CD4-positive, alpha-beta T cell treated with Interleukin-17A for 1 hour (primary cell): ENCODE results near the gene CEP350.
"Not testable (repeated sequence)": the region's sequence is repeated elsewhere in the genome, so short reads cannot be mapped to it uniquely, and the experiment has no call there.

Experiments used
- DNase-seq: peaks from one replicate; pipeline ENCODE4 v3.0.0-alpha.2; 2020

Gene CEP350

GRCh38 chr1:179990847-179991246 is 36.2 kb downstream of the CEP350 start:
- no peak for DNase-seq

- DNase-seq, result no peak
Observed at GRCh38 chr1:179995576-179995975, 41.0 kb downstream of the CEP350 start.

GRCh38 chr1:179996099-179996498 is 41.5 kb downstream of the CEP350 start:
- no peak for DNase-seq

GRCh38 chr1:180000575-180000974 is 46.0 kb downstream of the CEP350 start:
- DNase-seq, result no peak

- no peak for DNase-seq
Observed at GRCh38 chr1:180002437-180002836, 47.8 kb downstream of the CEP350 start.

GRCh38 chr1:180003026-180003695 is 48.6 kb downstream of the CEP350 start:
- no peak for DNase-seq

- not testable (repeated sequence) for DNase-seq
Observed at GRCh38 chr1:180006762-180007161, 52.2 kb downstream of the CEP350 start.

GRCh38 chr1:180020017-180020416 is 65.4 kb downstream of the CEP350 start:
- no peak for DNase-seq

GRCh38 chr1:180026556-180026955 is 71.9 kb downstream of the CEP350 start:
- DNase-seq, result no peak

- DNase-seq, result no peak
Observed at GRCh38 chr1:180027949-180028445, 73.4 kb downstream of the CEP350 start.

GRCh38 chr1:180028864-180029263 is 74.3 kb downstream of the CEP350 start:
- DNase-seq, result no peak

- no peak for DNase-seq
Observed at GRCh38 chr1:180029524-180030135, 75.0 kb downstream of the CEP350 start.

GRCh38 chr1:180031664-180032063 is 77.1 kb downstream of the CEP350 start:
- DNase-seq, result no peak

- no peak for DNase-seq
Observed at GRCh38 chr1:180033390-180033789, 78.8 kb downstream of the CEP350 start.

- DNase-seq, result no peak
Observed at GRCh38 chr1:180040034-180040433, 85.4 kb downstream of the CEP350 start.

- no peak for DNase-seq
Observed at GRCh38 chr1:180041582-180041981, 87.0 kb downstream of the CEP350 start.

- DNase-seq, result no peak
Observed at GRCh38 chr1:180042988-180043622, 88.5 kb downstream of the CEP350 start.

GRCh38 chr1:180043785-180044184 is 89.2 kb downstream of the CEP350 start:
- DNase-seq, result no peak

- DNase-seq, result no peak
Observed at GRCh38 chr1:180046674-180047073, 92.1 kb downstream of the CEP350 start.

- no peak for DNase-seq
Observed at GRCh38 chr1:180053594-180054567, 99.3 kb downstream of the CEP350 start.

- DNase-seq, result no peak
Observed at GRCh38 chr1:180057883-180058396, 103.3 kb downstream of the CEP350 start.

GRCh38 chr1:180061019-180061418 is 106.4 kb downstream of the CEP350 start:
- no peak for DNase-seq
